LoVo (cell line): ENCODE data around the gene TMEM131.

Source experiments
- DNase-seq: peaks from one replicate; pipeline ENCODE4 v3.0.0-alpha.2; 2016; ENCODE audit warnings: low spot score

The TMEM131 gene

DNA sequence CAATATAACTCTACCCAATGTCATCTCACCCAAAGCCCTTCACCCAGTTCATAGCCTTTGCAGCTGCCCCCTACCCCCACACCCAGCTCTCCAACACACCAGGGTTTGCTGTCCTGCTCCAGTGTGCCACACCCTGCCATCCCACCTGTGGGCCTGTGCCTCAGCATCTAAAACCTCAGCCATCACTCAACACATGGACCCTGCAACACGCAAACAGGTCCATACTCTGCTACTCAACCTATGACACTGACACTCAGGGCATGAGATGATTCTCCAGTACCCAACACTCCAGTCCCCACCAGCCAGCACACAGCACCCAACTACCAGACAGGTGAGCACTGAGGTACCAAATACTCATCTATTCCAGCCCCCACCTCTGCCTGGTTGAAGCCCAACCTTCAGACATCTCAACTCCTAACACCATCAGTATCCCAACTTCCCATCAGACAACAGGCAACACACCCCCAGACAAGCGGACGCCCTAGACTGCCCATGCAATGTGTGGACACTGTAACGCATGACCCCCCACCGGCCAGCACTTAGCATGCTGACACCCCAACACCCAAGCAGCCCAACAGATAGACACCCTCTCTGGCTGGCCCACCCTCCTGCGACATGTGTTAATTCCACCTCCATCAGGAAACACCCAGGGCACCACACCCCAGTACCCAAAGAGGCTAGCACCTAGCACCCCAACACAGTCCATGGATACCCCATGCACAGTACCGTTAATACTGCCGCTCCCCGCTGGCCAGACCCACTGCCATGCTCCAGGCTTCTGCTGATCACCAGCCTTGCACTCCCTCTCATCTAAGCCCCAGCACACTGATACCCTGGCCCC is 257.3 kb downstream of the TMEM131 start:
- DNase-seq: no peak

DNA sequence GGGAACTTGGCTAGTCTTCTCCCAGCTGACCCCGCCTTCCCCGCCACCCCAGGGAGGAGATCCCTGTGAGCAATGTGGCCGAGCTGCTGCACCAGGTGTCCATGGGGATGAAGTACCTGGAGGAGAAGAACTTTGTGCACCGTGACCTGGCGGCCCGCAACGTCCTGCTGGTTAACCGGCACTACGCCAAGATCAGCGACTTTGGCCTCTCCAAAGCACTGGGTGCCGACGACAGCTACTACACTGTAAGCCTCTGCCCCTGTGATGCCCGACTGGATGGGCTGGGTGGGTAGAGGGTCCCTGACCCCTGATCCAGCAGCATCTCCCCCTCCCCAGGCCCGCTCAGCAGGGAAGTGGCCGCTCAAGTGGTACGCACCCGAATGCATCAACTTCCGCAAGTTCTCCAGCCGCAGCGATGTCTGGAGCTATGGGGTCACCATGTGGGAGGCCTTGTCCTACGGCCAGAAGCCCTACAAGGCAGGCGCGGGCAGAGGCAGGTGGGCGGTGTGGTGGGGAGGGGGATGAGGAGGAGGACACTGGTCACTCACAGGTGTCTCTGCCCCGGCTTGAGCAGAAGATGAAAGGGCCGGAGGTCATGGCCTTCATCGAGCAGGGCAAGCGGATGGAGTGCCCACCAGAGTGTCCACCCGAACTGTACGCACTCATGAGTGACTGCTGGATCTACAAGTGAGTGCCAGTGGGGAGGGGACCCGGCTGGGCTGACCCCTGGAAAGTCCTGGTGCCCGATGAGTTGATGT is 258.1 kb downstream of the TMEM131 start:
- DNase-seq: no peak

DNA sequence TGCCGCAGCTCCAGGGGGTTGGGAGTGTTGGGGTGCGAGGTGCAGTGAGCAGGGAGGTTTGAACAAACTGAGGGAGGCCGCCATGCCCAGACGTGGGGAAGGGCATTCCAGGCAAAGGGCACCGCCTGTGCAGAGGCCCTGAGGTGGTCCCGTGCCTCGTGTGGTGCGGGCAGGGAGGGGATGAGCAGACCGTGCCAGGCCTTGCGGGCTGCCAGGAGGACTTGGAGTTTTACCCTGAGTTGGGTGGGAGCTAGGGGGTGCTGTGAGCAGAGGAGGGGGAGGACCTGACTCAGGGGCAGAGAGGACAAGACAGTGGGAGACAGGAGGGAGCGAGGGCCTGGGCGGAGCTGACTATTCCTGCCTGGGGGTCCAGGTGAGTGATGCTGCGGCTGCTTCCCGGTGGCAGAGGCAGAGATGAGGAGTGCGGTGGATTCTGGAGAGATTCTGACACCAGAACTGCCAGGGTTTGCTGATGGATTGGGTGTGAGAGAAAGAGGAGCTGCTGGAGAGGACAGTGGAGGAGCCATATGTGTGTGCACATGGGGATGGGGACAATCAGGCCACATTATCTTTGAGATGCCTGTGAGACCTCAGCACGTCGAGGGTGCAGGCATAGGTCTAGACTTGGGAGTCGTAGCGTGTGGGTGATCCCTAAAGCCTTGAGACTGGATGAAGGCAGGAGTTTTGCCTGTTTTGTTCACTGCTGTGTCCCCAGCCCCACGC is 259.0 kb downstream of the TMEM131 start:
- DNase-seq: no peak

DNA sequence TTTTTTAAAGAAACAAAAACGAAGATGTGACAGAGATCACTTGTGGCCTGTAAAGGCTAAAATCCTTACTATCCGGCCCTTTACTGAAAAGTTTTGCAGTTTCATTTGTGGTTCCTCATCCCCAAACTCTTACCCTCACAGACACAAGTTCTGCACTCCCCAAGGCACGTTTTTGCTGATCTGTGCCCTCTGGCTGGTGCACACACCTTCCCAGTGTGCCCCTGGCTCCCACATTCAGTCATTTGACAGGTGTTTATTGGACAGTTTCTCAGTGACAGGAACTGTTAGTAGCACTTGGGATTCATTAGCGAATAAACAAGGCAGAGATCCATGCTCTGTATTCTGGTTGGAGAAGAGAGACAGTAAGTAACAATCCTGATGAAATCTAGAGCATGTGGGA is 259.6 kb downstream of the TMEM131 start:
- no peak for DNase-seq

DNA sequence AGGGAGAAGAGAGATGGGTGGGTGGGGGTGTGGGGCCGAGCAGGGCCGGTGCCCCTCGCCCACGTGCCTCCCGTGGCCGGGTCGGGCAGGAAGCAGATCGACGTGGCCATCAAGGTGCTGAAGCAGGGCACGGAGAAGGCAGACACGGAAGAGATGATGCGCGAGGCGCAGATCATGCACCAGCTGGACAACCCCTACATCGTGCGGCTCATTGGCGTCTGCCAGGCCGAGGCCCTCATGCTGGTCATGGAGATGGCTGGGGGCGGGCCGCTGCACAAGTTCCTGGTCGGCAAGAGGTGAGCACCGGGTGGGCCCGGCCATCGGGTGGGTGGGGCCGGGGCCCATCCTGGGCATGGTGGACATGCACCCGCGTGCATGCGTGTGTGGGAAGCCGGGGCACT is 260.6 kb downstream of the TMEM131 start:
- DNase-seq: no peak

DNA sequence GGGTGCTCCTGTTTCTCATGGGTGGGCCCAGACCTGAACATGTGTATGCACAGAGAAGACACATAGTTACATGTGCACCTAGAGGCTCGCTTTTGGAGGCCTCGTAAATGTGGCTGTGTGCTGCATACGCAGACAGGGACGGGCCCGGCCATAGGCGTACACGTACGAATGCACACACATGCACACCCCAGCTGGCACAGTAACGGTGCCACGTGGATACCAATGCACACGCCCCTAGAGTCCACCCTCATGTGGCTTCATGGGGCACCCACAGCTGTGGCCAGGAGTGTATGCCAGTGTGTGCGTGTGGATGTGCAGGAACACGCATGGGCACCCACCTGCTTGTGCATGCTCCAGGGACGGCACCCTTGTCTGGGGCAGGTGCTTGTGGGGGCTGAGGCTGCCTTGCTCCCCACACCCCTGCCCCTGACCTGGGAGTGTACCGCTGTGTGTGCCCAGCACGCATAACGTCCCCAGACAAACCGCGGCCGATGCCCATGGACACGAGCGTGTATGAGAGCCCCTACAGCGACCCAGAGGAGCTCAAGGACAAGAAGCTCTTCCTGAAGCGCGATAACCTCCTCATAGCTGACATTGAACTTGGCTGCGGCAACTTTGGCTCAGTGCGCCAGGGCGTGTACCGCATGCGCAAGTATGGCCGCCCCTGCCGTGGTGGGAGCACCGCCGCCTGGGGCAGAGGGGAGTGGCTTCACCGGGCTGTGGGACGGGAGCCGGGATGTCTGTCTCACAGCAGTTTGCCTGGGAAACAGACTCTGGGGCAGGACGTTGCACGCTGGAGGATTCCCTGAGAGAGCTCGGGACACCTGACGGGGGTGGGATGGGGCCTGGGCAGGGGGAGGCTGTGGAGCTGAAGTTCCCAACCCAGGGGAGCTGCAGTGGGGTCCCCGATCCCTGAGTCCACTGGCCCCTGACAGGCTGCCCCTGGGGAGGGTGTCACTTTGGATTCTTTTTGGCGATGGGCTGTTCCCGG is 261.4 kb downstream of the TMEM131 start:
- no peak for DNase-seq

DNA sequence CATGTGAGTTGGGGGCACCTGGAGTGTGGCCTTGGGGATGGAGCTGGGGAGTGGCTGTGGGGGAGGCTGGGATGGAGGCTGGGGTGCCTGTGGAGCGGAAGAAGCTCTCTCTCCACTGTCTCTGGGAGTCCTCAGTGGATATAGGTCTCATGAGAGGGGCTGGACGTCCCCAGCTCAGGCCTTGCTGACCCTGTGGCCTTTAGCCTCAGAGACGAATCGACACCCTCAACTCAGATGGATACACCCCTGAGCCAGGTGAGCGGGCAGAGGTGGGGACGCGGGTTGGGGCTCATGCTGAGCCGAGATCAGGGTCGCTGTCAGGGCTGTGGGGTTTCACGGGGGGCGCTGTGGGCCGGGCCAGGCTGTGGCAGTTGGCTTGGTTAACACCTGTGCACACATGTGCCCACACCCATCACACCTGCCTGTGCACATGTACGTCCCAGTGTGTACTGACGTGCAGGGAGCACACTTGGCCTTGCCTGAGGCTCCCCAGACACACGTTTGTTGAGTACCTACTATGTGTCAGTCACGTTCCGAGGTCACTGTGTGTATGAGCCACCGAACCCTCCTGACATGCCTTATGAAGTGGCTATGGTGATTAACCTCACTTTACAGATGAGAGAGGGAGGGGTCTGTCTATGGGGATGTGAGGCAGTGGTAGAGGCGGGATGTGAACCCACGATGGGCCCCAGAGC is 262.3 kb downstream of the TMEM131 start:
- no peak for DNase-seq

DNA sequence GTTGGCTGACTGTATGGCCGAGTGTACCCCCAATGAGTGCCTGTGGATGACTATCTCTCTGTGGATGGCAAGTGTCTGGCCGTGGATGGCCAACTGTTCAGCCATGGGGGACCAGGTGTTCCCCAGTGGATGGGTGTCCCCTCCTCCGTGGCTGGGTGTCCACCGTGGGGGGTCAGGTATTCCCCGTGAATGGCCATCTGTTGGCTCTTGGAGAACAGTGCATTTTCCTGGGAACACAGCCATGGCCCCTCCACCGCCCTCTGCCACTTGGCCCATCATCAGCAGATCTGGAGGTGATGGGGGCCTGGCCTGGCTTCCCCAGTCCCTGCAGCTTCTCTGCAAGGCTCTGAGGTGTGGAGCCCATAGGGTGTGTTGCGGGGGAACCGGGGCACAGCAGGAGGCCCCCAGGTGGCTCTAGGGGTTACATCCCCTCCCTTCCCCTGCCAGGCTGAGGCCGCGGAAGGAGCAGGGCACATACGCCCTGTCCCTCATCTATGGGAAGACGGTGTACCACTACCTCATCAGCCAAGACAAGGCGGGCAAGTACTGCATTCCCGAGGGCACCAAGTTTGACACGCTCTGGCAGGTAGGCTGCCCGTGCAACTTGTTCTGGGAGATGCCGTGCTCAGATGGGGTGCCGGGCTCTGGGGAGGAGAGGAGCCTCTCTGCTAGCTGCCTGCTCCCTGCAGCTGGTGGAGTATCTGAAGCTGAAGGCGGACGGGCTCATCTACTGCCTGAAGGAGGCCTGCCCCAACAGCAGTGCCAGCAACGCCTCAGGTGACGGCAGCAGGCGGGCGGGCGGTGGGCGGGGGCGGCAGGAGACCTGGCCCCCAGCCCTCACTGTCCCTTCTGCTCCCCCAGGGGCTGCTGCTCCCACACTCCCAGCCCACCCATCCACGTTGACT is 263.1 kb downstream of the TMEM131 start:
- DNase-seq: no peak

DNA sequence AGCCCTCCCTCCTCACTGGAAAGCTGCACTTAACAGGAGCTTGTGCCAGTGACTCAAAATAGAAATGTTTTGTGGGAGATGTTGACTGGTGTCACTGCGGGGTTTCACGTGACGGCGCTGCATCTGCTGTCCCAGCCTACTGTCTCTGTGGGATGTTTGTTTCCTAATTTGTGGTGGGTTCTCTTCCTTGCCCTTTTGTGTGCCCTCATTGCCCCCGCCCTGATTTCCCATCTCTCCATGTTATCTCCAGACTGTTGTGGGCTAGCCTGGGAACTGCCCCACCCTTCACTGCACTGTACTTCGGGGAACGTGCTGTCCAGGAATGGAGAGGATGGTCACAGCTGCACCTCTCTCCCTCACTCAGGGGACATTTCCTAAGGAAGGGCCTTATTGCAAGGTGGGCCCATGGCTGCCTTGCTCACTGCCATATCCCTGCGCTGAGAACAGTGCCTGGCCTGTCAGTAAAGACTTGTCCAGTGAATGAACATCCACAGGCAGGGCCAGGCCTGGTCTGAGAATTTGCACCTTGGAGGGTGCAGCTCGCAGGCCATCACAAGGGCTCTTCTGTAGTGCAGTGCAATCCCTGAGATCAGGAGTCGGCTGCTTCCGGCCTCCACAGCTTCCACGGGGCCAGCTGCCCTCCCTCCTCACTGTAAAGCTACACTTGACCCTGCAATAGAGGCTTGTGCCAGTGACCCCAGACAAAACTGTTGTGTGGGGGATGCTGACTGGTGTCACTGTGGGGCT is 264.3 kb downstream of the TMEM131 start:
- no peak for DNase-seq

DNA sequence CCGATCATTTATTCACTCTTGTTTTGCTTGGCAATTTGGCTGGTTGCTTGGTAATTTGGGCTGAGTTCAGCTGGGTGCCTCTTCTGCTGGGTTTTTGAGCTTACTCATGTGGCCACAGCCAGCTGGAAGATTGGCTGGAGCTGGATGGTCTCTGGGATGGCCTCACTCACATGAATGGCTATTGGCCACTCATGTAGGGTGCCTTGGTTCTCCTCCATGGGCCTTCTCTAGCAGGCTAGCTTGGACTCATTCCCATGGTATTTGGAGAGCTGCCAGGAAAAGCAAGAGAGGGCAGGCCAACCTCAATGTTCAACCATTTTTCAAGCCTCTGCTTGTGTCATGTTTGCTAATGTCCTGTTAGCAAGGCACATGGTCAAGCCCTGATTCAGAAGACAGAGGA is 265.5 kb downstream of the TMEM131 start:
- peak; percentile 31 for DNase-seq

DNA sequence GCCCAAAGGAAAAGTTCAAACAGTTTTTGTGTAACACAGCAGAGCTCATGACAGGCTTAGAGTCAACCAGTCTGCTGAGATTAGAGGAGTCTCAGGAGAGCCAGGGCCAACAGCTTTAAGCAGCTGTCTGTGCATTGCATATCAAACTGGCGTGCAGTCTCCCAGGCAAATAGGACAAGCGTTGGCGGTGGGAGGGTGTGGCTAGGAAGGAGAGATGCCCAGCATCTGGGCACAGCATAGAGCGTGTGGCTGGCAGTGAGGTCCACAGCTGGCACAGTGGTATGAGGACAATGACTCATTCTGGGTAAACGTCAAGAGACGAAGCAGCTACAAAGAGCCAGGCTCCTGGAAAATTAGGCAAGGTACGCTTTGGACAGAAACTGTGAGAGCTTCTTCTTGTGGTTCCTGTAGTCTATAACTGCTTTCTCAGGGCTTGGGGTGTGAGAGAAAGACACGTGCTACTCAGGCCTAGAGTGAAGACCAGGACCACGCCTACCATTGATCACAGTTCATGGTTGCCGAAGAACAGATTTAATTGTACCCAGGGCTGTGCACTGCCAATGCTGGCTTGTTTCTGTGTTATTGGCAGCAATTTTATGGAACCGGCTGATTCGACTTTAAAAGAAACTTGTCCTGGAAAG is 267.5 kb downstream of the TMEM131 start:
- no peak for DNase-seq

DNA sequence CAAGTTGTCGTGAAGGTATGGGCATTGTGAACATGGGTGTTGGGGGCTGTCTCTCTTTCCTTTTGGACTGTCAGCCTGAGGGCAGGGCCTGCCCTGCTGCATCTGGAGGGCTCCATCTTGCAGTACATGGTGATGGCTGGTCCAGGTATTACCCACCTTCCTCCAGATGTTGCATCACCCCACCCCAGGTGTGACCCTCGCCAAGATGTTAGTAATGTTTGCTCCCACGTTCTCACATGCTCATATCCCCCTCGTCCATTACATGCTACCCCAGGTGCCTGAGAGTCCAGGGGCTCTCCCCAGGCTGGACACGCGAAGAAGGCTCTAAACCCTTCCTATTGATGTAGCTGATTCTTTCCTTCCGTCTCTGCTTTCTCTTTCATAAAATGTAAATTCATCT is 268.5 kb downstream of the TMEM131 start:
- no peak for DNase-seq

DNA sequence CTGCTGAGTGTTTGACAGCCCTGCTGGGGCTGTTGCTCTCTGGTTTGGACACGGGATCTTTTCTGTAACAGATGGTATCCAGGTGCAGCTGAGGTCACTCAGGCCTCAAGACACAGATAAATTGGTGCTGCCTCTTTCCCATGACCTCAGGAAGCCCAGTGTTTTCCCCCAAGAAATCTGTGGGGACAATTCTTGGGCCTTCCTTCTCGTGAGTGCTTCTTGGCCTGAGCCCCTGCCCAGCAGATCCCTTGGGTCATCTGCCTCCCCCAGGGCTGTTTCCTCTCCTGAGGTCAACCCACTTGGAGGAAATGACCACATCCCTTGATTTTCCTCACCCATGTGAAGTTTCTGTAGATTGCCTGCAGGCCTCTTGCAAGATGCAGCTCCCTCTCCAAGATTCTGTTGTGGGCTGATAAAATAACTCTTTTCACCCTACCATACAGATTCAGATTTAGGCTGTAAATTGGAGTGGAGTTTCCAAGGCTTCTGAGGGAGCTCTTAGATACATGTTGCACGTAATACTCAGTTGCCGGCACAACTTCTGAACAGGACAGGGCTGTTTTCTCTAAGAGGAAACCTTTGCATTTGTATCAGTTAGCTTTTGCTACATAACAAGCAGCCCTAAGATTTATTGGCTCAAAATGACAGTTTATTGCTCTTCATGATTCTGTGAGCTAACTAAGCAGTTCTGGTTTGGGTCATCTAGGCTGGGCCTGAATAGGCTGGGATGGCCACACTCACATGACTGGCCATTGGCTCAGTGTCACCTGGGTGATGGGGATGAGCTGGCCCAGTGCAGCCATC is 269.3 kb downstream of the TMEM131 start:
- DNase-seq: no peak

DNA sequence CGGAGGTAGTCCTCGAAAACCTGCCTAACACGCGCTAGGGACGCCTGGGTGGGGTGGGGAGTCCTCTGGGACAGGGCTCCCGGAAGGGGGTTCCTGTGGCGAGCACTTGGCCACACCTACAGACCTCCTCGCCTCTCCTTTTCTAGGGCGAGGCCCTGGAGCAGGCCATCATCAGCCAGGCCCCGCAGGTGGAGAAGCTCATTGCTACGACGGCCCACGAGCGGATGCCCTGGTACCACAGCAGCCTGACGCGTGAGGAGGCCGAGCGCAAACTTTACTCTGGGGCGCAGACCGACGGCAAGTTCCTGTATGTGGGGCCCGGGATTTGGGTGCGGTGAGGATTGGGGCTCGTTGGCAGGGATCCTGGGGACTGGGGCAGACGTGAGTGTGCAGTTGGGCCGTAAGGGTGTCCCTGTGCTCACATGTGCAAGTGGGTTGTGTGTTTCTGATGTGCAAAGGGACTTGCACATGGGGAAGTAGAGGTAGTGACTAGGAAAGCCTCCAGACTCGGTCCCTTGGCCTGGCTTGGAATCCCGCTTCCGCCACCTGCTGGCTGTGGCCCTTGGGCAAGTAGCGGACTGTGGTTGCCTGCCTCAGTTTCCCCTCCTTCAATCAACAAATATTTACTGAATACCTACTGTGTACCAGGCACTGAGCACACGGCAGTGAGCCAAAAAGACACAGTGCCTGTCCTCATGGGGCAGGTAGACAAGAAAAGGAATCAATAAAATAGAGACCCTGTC is 270.6 kb downstream of the TMEM131 start:
- DNase-seq: no peak

DNA sequence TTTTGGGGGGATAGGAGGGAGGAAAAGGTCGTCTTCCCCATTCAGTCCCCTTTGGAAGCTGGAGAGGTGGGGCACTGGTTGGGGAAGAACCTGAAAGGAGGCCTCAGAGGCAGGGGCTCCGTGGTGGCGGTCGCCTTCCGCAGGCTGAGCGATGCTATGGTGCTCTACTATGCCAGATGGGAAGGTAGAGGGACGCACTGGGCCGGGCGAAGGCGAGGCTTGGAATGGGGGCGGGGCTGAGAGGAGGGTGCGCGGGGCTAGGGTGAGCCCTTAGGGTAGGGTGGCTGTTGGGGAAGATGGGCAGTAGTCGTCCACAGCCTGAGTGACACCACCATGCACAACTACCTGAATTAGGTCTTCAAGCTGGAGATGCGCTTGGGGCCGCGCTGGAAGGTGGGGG is 271.2 kb downstream of the TMEM131 start:
- DNase-seq: no peak

DNA sequence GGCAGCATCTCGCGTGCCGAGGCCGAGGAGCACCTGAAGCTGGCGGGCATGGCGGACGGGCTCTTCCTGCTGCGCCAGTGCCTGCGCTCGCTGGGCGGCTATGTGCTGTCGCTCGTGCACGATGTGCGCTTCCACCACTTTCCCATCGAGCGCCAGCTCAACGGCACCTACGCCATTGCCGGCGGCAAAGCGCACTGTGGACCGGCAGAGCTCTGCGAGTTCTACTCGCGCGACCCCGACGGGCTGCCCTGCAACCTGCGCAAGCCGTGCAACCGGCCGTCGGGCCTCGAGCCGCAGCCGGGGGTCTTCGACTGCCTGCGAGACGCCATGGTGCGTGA is 271.7 kb downstream of the TMEM131 start:
- no peak for DNase-seq
